D341Med (cell line): ENCODE measurements around the gene CFAP73.
A peak's percentile ranks its signal among the peaks of the same experiment; 100 is the strongest.
"Not testable (repeated sequence)": the region's sequence is repeated elsewhere in the genome, so short reads cannot be mapped to it uniquely, and the experiment has no call there.

Source experiments
- DNase-seq: peaks from one replicate; pipeline ENCODE4 v3.0.0; 2012; ENCODE audit warnings: low spot score

CFAP73 gene

DNA sequence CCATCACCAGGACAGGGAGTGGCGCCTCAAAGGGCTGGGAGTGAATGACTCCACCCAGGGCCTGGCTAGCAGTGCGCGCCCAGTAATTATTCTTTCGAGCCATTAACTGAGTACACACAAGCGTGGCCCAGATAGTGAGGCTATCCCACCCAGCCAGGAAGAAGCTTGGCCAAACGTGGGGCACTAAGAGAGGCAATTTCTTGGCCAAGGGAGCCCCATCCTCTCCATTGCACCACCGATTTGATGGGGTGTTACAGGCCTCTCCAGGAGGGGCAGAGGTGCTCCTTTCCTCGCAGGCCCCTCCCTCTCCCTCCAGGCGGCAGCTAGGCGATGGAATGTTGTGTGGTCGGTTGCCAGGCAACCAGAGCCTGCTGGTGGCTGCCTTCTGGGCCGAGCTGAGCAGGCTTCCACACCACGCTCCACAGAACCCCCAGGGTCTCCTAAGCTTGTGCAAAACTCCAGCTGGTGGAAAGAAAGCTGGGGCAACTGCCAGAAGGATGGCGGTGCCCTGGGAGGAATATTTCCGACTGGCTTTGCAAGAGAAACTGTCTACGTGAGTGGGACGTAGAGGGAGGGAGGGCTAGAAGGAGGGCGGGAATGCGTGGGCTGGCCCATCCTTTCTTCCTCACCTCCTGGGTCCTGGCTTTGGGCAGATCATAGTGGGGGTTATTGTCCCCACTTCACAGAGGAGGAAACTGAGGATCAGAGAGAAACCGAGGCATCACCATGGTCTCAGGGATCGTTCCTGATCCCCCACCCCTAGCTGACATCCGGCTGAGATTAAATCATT, at the start of gene CFAP73:
TSS of gene CFAP73 (plus strand) at position 364 of the 790 bp plus-strand sequence. CDS start at position 498, 134 bp downstream.
- DNase-seq, result peak; percentile 74

GRCh38 chr12:113099764-113100163, 49.8 kb upstream of the CFAP73 start:
- DNase-seq, result no peak

GRCh38 chr12:113101751-113102150, 47.8 kb upstream of the CFAP73 start:
- DNase-seq, result no peak

DNA sequence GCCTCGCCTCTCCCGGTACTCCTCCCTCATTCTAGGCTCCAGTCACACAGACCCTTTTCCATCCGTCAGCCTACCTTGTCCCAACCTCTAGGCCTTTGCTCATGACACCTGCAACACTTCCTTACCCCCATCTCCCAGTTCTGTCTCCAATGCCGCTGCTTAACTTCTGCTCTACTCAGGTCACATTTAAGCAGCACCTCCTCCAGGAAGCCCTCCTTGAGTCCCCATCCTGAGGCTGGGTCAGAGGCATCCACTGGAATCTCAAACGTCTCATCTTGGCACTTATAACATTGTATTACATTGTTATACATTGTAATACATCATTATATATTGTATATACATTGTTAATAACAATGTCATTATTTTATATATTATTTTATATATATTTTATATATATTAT, 46.7 kb upstream of the CFAP73 start:
- DNase-seq, result no peak

DNA sequence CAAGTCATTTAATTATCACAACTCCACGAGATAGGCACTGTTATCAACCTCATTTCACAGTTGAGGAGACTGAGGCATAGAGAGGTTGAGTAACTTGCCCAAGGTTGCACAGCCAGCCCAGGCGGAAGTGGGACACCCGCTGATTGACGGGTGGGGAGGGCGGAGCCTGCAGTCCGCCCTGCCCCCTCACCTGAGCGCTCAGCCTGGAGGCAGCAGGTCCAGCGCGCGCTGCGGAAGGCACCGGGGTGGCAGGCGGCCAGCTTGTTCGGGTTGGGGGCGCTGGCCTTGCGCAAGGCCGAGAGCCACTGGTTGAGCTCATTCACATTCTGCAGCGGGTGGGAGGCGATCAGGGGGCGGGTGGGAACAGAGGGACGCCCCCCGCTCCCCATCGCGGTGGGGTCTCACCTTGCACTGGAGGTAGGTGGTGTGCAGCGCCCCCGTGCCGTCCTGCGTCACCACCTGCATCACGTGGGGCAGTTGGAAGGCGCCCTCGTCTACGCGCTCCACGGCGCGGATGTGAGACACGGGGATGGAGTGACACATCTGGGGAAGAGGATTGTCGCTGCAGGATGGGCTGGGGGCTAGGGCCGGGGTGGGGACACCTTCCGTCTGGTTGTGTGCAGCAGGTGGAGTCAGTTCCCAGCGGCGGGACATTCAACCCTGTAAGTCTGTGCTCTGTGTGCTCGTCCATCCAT, 45.6 kb upstream of the CFAP73 start:
- no peak for DNase-seq

DNA sequence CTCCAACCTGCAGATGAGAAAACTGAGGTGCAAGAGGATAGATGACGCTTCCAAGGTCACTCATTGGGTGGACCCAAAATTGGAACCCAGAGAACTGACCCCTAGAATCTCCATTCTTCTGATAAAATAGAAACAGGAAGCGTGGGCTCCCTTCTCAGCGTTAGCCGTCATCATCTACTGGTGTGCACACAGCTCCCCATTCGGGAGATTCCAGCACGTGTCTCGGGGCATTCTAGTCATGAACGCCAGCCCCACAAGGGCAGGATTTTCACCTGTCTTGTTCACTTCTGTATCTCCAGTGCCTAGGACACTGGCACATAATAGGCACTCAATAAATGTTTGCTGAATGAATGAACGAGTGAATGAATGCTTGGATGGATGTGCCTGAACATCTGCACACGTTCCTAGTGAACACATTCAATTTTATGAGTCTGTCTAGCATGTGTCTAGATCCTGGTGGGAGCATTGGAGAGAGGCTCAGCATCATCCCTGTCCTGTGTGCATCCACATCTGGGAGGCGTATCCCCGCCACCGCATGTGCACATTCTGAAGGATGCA, 44.5 kb upstream of the CFAP73 start:
- no peak for DNase-seq

GRCh38 chr12:113105606-113106271, 43.8 kb upstream of the CFAP73 start:
- DNase-seq, result no peak

DNA sequence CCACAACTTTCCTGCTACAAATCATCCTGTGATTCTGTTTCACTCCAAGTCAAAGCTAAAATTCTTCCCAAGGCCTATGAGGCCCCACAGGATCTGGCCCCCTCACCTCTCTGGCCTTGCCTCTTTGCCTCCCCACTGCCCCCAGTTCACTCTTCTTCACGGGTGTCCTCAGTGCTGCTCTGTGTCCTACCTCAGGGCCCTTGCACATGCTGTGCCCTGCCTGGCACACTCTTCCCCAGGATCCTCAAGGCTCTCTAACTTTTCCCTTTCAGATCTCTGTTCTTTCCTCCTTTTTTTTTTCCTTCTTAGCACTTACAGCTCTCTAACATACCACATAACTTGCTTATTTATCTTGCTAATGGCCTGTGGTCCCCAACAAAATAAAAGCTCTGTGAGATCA, 43.2 kb upstream of the CFAP73 start:
- DNase-seq, result no peak

GRCh38 chr12:113108308-113108707, 41.2 kb upstream of the CFAP73 start:
- no peak for DNase-seq

DNA sequence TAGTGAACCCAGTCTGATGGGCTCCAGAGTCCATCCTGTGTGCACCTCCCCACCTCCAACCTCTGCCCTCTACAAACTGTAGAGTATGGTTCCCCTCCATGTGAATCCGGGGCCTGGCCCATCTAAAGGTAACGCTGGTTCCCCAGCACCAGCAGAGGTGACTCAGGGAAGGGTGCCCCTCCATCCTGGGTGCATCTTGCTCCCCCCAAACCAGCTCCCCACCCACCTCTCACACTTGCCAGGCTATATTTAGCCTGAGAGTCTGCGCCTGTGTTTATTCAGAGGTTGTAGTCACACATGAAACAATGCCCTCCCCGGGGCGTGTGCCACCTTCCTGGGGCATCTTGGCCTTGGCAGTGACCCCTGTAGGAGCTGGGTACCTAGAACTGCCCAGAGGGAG, 40.2 kb upstream of the CFAP73 start:
- DNase-seq, result no peak

DNA sequence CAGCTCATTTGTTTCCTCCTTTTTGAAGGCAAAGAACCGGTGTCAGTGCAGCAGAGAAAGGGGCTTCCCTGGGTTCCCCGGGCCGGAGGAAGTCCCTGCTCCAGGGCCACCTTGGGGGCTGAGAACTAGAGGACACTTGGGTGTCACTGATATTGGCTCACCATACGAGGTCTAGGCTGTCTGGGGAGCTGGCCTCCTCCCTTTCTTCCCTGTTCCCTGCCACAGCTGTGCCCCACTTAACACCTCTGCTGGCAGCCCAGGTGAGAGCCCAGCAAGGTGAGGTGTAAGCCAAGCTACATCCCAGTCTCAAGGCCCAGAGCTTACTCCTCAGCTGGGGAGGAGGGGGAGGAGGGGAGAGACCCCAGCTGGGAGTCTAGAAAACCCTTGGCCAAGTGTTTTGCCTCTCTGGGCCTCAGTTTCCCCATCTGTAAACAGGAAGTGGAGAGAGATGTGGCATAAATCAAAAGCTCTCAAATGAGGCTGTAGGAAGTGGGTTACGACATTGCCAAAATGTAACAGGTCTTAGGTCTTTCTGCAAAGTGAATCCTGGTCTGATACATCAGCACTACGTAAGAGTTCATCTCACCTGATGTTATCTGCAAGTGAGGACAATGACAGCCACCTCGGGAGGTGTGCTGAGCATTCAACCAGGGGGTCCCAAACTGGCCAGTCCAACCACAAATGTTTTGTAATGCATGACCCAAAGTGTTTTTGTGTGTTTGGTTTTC, 39.5 kb upstream of the CFAP73 start:
- no peak for DNase-seq

GRCh38 chr12:113111247-113111646, 38.3 kb upstream of the CFAP73 start:
- DNase-seq, result no peak

DNA sequence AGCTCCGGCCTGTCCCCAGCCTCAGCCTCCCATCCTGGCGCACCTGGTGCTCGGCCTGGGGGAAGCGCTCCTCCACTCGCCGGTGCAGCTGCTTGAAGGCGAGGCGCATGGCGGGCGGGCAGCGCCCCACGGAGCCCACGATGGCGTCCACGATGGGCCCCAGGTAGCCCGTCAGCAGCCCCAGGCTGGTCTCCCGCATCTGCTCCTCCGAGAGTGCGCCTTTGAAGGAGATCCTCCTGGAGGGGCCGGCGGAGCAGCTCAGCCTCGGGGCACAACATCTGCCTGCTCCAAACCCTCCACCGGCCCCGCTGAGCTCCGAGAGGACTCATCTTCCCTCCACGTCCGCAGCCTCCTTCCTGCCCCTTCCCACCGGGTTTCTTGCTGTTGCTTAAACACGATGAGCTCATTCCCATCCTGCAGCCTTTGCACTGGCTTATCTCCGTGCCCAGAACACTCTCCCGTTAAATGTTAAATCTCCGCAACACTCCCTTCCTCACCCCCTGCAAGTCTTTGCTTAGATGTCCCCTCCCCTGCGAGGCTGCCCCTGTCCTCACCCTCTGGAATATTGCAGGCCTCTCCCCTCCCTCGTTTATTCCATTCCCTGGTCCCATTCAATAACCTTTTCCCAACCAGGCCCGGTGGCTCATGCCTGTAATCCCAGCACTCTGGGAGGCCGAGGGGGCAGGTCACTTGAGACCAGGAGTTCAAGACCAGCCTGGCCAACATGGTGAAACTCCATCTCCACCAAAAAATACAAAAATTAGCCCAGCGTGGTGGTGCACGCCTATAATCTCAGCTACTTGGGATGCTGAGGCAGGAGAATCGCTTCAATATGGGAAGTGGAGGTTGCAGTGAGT, 37.3 kb upstream of the CFAP73 start:
- DNase-seq, result no peak

GRCh38 chr12:113113397-113113796, 36.1 kb upstream of the CFAP73 start:
- DNase-seq, result no peak

- no peak for DNase-seq
Observed at GRCh38 chr12:113114447-113115178, 34.9 kb upstream of the CFAP73 start.

- no peak for DNase-seq
Observed at GRCh38 chr12:113115455-113116126, 33.9 kb upstream of the CFAP73 start.

DNA sequence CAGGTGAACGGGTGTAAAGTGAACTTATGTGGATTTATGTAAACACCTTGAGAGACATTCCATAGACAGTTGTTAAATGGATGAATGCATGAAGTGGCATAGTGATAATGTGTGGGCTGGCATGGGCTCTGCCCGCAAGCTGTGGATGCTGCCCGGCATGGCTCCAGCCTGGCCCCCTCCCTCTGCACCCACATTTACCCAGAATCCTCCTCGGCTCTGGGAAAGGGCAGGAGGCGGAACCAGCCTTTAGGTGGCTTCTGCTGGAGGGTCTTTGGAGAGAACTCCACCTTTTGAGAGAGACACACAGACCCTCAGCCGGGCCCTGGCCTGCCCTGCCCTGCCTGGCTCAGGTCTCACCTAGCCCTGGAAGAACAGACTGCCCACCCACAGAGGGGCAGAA, 32.6 kb upstream of the CFAP73 start:
- DNase-seq, result no peak

DNA sequence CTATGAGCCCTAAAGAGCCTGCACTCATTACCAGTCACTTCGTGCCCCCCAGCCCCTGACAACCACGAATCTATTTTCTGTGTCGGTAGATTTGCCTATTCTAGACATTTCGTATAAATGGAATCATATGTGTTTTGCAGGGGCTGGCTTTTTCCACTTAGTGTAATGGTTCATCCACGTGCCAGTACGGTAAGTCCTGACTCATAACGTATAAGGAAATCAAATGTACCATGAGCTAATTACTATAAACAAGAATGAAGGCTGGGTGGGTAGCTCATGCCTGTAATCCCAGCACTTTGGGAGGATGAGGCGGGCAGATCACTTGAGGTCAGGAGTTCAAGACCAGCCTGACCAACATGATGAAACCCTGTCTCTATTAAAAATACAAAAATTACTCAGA, 31.8 kb upstream of the CFAP73 start:
- not testable (repeated sequence) for DNase-seq

- no peak for DNase-seq
Observed at GRCh38 chr12:113118142-113118541, 31.4 kb upstream of the CFAP73 start.
